Mesenchymal stem cell (in vitro differentiated cells and primary cell): ENCODE measurements around the gene C1RL.
"Not testable (repeated sequence)": the region's sequence is repeated elsewhere in the genome, so short reads cannot be mapped to it uniquely, and the experiment has no call there.

Experiments used
- DNase-seq: peaks from one replicate; pipeline ENCODE4 v3.0.0-alpha.2; 2013
- H2AFZ ChIP-seq: one replicate; pipeline ENCODE4 v1.6.1; 2013; ENCODE audit warnings: low read depth, mild to moderate bottlenecking, control low read depth, inconsistent platforms, low read length, moderate library complexity
- H2AK5ac ChIP-seq: 2 replicates; pipeline ENCODE4 v1.6.1; 2013; ENCODE audit warnings: low read length, moderate library complexity, mild to moderate bottlenecking, inconsistent platforms; ENCODE audit not compliant: severe bottlenecking
- H2BK120ac ChIP-seq: one replicate; pipeline ENCODE4 v1.6.1; 2013; ENCODE audit warnings: low read depth, mild to moderate bottlenecking, inconsistent platforms, low read length, moderate library complexity
- H2BK12ac ChIP-seq, 2 experiments: one replicate each; pipeline ENCODE4 v1.6.1; 2013; ENCODE audit warnings: inconsistent platforms in 2 of 2, low read length in 2 of 2, mild to moderate bottlenecking in 2 of 2, moderate library complexity in 2 of 2, control low read depth in 1 of 2
- H2BK15ac ChIP-seq: one replicate; pipeline ENCODE4 v1.6.1; 2013; ENCODE audit warnings: mild to moderate bottlenecking, low read depth, inconsistent platforms; ENCODE audit not compliant: poor library complexity, severe bottlenecking
- H2BK5ac ChIP-seq: 2 replicates; pipeline ENCODE4 v1.6.1; 2013; ENCODE audit warnings: low read depth, mild to moderate bottlenecking, low read length, control low read depth, inconsistent platforms; ENCODE audit not compliant: poor library complexity, severe bottlenecking
- H3K14ac ChIP-seq, 2 experiments: one replicate each; pipeline ENCODE4 v1.6.1; 2013; ENCODE audit warnings: inconsistent platforms in 2 of 2, low read length in 2 of 2, control low read depth in 1 of 2, mild to moderate bottlenecking in 1 of 2, moderate library complexity in 1 of 2
- H3K18ac ChIP-seq, 2 experiments: one replicate each; pipeline ENCODE4 v1.6.1; 2013; ENCODE audit warnings: inconsistent platforms in 2 of 2, low read length in 2 of 2, control low read depth in 1 of 2, low read depth in 1 of 2, mild to moderate bottlenecking in 1 of 2
- H3K23ac ChIP-seq, 2 experiments: one replicate each; pipeline ENCODE4 v1.6.1; 2013; ENCODE audit warnings: inconsistent platforms in 2 of 2, low read length in 2 of 2, mild to moderate bottlenecking in 2 of 2, moderate library complexity in 2 of 2, control low read depth in 1 of 2
- H3K27ac ChIP-seq: 2 replicates; pipeline ENCODE4 v1.5.1; 2013; ENCODE audit warnings: mild to moderate bottlenecking, moderate library complexity, low read length, control low read depth, inconsistent platforms; ENCODE audit not compliant: poor library complexity, severe bottlenecking
- H3K27me3 ChIP-seq, 2 experiments: 2 replicates each; pipeline versions ENCODE4 v1.6.1 to v1.7.0; 2013; ENCODE audit warnings: low read length in 2 of 2, mild to moderate bottlenecking in 2 of 2, moderate library complexity in 2 of 2, control low read depth in 1 of 2, inconsistent platforms in 1 of 2; ENCODE audit not compliant: control insufficient read depth in 1 of 2, insufficient read depth in 1 of 2
- H3K36me3 ChIP-seq, 2 experiments: 2 replicates each; pipeline versions ENCODE4 v1.6.1 to v1.7.0; 2013; ENCODE audit warnings: low read length in 2 of 2, control low read depth in 1 of 2, inconsistent platforms in 1 of 2, low read depth in 1 of 2, mild to moderate bottlenecking in 1 of 2; ENCODE audit not compliant: insufficient read depth in 2 of 2, control insufficient read depth in 1 of 2
- H3K4ac ChIP-seq, 2 experiments: one replicate each; pipeline ENCODE4 v1.6.1; 2013; ENCODE audit warnings: inconsistent platforms in 2 of 2, low read length in 2 of 2, mild to moderate bottlenecking in 2 of 2, moderate library complexity in 2 of 2, control low read depth in 1 of 2, low read depth in 1 of 2
- H3K4me1 ChIP-seq: 2 replicates; pipeline ENCODE4 v1.6.1; 2013; ENCODE audit warnings: low read depth, low read length, control low read depth; ENCODE audit not compliant: control insufficient read depth, insufficient read depth
- H3K4me2 ChIP-seq: 2 replicates; pipeline ENCODE4 v1.6.1; 2013; ENCODE audit warnings: low read length, mild to moderate bottlenecking, inconsistent platforms; ENCODE audit not compliant: poor library complexity, severe bottlenecking
- H3K4me3 ChIP-seq, 2 experiments: 2 replicates each; pipeline versions ENCODE4 v1.5.1 to v1.7.0; 2013; ENCODE audit warnings: low read length in 2 of 2, mild to moderate bottlenecking in 2 of 2, control low read depth in 1 of 2, low read depth in 1 of 2; ENCODE audit not compliant: insufficient read depth in 1 of 2
- H3K79me1 ChIP-seq: replicated peaks from 2 replicates; pipeline ENCODE4 v1.6.1; 2013; ENCODE audit warnings: mild to moderate bottlenecking, control low read depth, low read length, inconsistent platforms; ENCODE audit not compliant: poor library complexity, severe bottlenecking
- H3K9ac ChIP-seq: 2 replicates; pipeline ENCODE4 v1.7.0; 2013; ENCODE audit warnings: mild to moderate bottlenecking, low read length, moderate library complexity
- H3K9me3 ChIP-seq: 2 replicates; pipeline ENCODE4 v1.7.0; 2013; ENCODE audit warnings: mild to moderate bottlenecking, low read length; ENCODE audit not compliant: control insufficient read depth
- H4K8ac ChIP-seq: one replicate; pipeline ENCODE4 v1.6.1; 2013; ENCODE audit warnings: inconsistent platforms, mild to moderate bottlenecking, low read length, moderate library complexity
- H4K91ac ChIP-seq: one replicate; pipeline ENCODE4 v1.6.1; 2013; ENCODE audit warnings: mild to moderate bottlenecking, low read length, inconsistent platforms
- WGBS: methylation state at CpG from one replicate; pipeline ENCODE4 v1.1.7; 2013; ENCODE audit warnings: mixed read lengths; 5-methylcytosine and 5-hydroxymethylcytosine counted together

The C1RL gene

GRCh38 chr12:7049973-7050372 lies 59.0 kb downstream of the C1RL start:
- H3K14ac ChIP-seq, H3K79me1 ChIP-seq, H2AFZ ChIP-seq, H3K27me3 ChIP-seq, H2AK5ac ChIP-seq, H3K4ac ChIP-seq, H2BK5ac ChIP-seq, H3K18ac ChIP-seq, H3K27ac ChIP-seq, H3K9me3 ChIP-seq, H3K9ac ChIP-seq, H2BK120ac ChIP-seq, H2BK15ac ChIP-seq, H4K91ac ChIP-seq, DNase-seq, H3K36me3 ChIP-seq, H4K8ac ChIP-seq, H3K4me3 ChIP-seq, H3K23ac ChIP-seq, H3K4me1 ChIP-seq, H3K4me2 ChIP-seq, H2BK12ac ChIP-seq: not testable (repeated sequence)
- 94% methylated on average over 3 of the region's 3 CpGs for WGBS

DNA sequence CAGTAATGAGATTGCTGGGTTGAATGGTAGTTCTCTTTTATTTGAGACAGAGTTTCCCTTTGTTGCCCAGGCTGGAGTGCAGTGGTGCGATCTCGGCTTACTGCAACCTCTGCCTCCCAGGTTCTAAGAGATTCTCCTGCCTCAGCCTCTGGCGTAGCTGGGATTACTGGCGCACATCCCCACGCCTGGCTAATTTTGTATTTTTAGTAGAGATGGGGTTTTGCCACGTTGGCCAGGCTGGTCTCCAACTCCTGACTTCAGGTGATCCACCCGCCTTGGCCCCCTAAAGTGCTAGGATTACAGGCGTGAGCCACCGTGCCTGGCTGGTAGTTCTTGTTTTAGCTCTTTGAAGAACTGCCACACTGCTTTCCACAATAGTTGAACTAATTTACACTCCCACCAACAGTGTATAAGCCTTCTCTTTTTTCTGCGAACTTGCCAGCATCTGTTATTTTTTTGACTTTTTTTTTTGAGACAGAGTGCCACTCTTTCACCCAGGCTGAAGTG lies 59.5 kb downstream of the C1RL start:
- H2BK15ac ChIP-seq, H3K36me3 ChIP-seq, H2AK5ac ChIP-seq, DNase-seq, H3K9me3 ChIP-seq, H2BK5ac ChIP-seq, H4K8ac ChIP-seq, H3K4me2 ChIP-seq, H2BK12ac ChIP-seq, H3K79me1 ChIP-seq, H3K4me1 ChIP-seq, H3K23ac ChIP-seq, H2BK120ac ChIP-seq, H2AFZ ChIP-seq, H3K9ac ChIP-seq, H3K27me3 ChIP-seq, H3K14ac ChIP-seq, H3K4me3 ChIP-seq, H4K91ac ChIP-seq, H3K4ac ChIP-seq, H3K18ac ChIP-seq, H3K27ac ChIP-seq: not testable (repeated sequence)
- 87% methylated on average over 10 of the region's 10 CpGs for WGBS

- no peak overlapping the region for H3K14ac ChIP-seq
- no peak overlapping the region for H3K4me3 ChIP-seq
- H3K4ac ChIP-seq, result no peak overlapping the region
- no peak overlapping the region for H2BK12ac ChIP-seq
- no peak overlapping the region for H3K27ac ChIP-seq
- WGBS, result 85% methylated on average over 5 of the region's 5 CpGs
- DNase-seq, result no peak
- H3K4me2 ChIP-seq, result no peak overlapping the region
- no peaks in the 10 kb centered on the region for H3K4me1 ChIP-seq
- no peak overlapping the region for H2BK120ac ChIP-seq
- H3K18ac ChIP-seq, result no peak overlapping the region
- H2AK5ac ChIP-seq, result no peak overlapping the region
- H2AFZ ChIP-seq, result no peak overlapping the region
- no peak overlapping the region for H3K23ac ChIP-seq
- no peak overlapping the region for H2BK5ac ChIP-seq
- no peak overlapping the region for H4K8ac ChIP-seq
- no peak overlapping the region for H3K9ac ChIP-seq
- no peak overlapping the region for H4K91ac ChIP-seq
- H3K79me1 ChIP-seq, result no peaks in the 10 kb centered on the region
- no peaks in the 10 kb centered on the region for H3K36me3 ChIP-seq
- H3K27me3 ChIP-seq, result no peaks in the 10 kb centered on the region
- no peak overlapping the region for H2BK15ac ChIP-seq
- no peaks in the 10 kb centered on the region for H3K9me3 ChIP-seq
Measured at GRCh38 chr12:7047306-7047705, 61.7 kb downstream of the C1RL start.

GRCh38 chr12:7046383-7047105 lies 62.5 kb downstream of the C1RL start:
- Histone ChIP-seq H3K18ac (no peak overlapping the region), H2AFZ (no peak overlapping the region), H2BK5ac (no peak overlapping the region), H4K91ac (no peak overlapping the region), H3K14ac (no peak overlapping the region), H4K8ac (no peak overlapping the region), H3K4ac (no peak overlapping the region), H3K23ac (no peak overlapping the region), H2AK5ac (no peak overlapping the region), H3K4me2 (no peak overlapping the region), H3K79me1 (no peaks in the 10 kb centered on the region), H3K36me3 (no peaks in the 10 kb centered on the region), H2BK12ac (no peak overlapping the region), H2BK15ac (no peak overlapping the region), H3K27me3 (no peaks in the 10 kb centered on the region), H2BK120ac (no peak overlapping the region), H3K27ac (no peak overlapping the region), H3K4me1 (no peaks in the 10 kb centered on the region), H3K9me3 (no peaks in the 10 kb centered on the region), H3K4me3 (no peak overlapping the region), H3K9ac (no peak overlapping the region)
- no peak for DNase-seq
- WGBS, result 91% methylated on average over 5 of the region's 5 CpGs
